Measurements from ENCODE around the gene PTPRN2.
A peak's percentile ranks its signal among the peaks of the same experiment; 100 is the strongest.
"Not testable (repeated sequence)": the region's sequence is repeated elsewhere in the genome, so short reads cannot be mapped to it uniquely, and the experiment has no call there.

PTPRN2 gene

DNA sequence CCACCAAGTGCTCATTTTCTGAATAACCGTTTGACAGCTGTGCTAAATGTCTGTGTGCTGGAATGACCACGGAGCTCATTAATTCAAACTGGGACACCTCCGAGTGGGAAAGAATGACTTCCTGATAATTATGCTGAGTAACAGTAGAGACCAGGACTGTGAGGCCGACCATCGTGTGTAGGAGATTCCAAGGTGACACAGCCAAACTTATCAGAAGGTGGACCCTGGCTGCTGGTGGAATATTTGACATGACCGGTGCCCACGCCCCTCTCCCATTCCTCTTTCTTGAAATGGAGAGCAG lies 400.0 kb downstream of the PTPRN2 start:
- no peak for DNase-seq

DNA sequence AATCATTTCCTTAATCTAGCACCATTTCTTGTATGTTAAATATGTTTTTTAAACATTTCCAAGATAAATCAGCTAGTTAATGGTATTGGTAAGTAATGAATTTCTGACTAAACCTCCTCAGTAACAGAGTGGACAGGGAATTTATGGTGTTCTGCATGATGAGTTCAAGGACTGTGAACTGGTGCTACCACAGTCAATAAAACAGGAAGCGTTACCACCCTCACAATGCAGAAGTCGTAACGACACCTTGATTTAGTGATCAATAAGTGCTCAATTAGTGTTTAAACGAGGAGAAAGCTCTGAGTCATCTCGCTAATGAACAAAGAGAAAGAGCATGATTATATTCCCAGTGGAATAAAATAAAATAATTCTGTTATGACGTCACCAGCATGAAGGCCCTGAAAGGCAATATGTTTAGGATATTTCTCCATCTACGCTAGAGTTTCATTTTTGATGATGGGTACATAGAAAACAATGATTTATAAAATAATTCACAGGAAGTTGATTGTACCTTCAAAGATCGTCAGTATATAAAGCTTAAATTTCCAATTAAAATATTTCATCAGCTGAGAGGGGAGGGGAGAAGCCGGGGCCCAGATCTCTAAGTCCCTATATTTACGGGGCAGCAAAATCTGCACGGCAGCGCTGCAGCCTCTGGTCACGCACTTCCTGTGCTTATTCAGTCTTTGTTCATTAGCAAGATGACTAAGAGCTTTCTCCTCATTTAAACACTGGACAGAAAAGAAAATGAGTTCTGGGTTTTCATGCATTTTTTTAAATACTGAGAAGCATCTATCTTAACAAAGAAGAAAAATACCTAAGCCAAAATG lies 400.5 kb downstream of the PTPRN2 start:
- DNase-seq, result no peak

DNA sequence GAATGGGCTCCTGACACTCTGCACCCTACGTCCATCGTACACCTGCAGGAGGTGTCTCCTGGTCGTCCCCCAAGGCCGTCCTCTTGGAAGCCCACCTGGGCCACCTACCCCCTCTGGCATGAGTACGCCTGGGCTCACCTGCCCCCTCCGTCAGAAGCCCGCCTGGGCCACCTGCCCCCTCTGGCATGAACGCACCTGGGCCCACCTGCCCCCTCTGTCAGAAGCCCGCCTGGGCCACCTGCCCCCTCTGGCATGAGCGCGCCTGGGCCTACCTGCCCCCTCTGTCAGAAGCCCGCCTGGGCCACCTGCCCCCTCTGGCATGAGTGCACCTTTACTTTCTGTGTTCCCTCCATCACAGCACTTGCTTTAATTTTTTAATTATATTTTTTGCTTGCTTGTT lies 401.2 kb downstream of the PTPRN2 start:
- DNase-seq, result no peak

DNA sequence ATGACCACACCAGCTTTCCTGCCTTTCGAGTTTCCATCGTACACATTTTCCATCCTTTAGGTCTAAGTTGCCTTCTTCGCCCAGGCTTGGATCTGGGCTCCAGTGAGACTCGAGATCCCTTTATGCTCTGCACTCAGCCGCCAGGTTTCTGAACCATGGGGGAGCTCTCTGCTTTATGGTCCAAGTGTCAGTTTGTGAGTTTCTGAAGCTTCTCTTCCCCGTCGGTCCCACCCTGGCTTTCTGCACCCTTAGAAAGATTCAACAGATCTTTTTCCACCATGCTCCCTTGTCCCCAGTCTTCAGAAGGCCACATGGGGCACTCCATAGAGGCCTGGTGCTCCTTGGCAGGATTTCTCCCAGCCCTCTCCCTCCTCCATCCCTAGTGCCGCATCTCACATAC lies 402.0 kb downstream of the PTPRN2 start:
- no peak for DNase-seq

DNA sequence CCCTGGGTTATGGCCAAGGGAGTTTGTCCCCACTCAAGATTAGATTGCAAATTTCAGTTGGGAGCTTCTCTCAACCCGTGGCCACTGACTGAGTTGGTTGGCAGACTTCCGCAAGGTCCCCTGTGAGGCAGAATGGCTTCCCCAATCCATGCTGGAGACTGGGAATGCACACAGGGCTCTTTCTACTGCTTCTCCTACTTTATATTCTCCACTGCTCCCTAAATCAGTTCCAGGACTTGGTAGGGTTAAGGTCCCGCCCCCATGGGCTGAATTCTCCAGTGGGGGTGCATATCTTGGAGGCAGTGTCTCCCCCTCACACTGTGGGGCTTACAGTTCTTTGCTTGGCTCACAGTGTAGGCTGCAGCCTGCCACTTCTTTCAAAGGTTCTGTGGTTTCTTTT lies 404.2 kb downstream of the PTPRN2 start:
- DNase-seq, result no peak

DNA sequence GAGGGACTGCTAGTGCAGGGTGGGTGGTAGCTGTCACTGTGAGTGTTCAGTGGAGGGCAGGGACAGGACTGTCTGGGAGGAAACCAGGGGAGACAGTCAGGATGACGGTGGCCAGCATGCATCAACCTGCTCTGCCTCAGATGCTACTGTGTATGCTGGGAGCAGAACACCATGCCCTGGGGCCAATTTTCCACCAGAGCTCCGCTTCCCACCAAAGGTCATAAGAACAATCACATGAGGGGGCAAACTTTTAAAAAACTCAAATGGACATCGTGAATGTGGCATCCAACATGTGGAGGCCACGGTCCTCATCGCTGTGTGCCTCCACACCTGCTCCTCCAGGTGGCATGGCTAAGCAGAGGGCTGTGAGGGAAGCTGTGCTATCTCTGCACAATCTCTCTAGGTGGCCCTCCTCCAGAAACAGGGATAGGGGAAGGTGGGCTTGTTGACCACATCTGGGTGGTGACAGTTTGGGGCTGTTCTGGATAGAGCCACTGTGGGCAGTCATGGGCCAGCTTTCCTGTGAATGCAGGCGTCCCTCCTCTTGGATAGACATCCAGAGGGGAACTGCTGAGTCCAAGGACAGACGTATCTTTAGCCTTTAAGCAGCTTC lies 411.0 kb downstream of the PTPRN2 start:
- DNase-seq, result no peak

DNA sequence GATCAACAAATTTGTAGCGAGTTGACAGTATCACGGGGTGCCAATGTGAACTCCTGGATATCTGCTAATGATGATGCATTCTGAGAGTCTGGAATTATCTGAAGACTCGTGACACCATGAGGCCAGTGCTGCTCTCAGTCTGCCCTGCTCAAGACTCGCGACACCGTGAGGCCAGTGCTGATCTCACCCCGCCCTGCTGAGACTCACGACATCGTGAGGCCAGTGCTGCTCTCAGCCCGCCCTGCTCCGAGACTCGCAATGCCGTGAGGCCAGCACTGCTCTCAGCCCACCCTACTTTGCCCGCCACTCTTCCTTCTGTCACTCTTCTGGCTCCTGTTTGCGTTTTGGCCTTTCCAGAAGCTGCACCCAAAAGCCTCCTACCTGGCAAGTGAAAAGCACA lies 411.8 kb downstream of the PTPRN2 start:
- no peak for DNase-seq

DNA sequence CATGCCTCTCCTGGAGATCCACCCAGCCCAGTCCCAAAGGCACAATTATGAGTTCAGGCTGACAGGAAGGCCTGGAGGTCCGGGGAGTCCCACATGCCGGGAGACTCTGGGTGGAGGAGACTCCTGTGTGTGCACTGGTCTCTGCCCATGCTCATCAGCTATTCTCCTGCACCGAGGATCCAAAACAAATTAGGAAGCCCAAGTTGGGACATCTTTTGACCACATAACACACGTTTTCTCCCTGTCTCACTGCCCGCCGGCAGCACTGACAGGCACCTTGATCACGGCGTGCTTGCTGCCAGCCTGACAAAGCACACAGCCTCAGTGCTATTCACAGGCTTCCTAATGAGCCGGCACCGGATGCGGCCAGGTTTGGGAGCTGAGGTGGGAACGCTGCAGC lies 412.7 kb downstream of the PTPRN2 start:
- DNase-seq, result no peak

DNA sequence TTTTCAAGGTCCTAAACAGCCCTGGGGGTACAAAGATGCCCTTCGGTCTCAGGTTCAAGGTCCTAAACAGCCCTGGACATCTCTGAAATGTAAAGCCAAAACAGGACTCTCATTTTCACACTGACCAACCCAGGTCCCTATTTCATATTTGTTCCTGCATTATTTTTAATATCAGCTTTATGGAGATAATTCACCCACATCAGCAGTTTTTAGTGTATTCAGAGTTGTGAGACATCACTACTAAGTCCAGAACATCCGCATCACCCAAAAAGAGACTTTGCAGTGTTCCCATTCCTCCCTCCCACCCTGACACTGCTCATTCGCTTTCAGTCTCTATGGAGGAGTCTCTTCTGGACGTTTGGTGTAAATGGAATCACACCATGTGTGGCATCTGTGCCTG lies 420.2 kb downstream of the PTPRN2 start:
- no peak for DNase-seq

DNA sequence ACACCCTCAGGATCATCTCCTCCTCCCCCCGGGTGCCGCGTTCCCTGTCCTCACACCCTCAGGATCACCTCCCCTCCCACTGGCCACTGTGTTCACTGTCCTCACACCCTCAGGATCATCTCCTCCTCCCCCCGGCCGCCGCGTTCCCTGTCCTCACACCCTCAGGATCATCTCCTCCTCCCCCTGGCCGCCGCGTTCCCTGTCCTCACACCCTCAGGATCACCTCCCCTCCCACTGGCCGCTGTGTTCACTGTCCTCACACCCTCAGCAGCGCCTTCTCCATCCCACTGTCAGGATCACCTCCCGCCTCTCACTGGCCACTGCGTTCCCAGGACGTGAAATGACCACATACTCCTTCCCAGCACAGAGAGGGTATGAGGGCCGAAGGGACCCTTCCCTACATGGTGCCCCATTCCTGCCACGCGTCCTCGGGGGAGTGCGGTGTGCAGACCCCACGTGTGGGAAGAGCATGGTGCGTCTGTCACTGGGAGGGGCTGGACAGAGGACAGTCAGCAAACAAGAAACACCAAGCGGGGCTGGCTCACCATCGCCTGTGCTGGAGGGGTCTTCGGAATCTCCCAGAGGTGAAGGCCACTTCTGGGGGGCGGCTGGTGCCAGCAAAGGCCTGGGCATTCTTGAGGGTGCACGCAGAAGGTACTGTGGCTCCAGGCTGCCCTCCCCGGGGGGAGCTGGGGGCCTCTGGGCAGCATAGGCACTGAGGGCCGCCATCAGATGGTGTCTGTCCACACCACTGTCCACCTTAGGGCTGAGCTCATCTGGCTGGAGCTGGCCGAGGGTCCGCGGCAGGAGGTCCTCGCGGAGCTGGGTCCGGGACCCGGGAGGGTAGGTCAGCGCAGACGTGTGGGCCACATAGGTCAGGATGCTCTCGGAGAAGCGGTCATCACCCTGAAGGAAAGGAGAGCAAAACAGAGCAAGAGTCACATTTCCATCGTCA lies 421.0 kb downstream of the PTPRN2 start:
- no peak for DNase-seq

DNA sequence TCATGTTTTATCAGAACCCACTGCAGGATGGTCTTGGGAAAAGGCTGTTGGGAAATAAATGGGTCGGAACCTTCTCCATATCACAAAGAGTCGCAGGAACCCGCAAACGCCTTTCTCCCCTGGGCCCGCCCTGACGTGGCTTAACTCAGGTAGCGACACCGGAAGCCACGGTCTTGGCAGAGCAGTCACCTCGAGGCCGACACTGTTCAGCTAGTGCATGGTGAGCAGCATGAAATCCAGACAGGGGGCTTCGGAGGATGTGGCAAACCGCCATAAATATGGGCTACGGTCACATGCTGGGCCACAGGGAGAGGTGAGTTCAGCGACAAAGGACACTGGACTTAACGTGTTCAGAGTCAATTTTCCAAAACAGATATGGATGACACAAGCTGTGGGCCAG lies 421.9 kb downstream of the PTPRN2 start:
- no peak for DNase-seq

DNA sequence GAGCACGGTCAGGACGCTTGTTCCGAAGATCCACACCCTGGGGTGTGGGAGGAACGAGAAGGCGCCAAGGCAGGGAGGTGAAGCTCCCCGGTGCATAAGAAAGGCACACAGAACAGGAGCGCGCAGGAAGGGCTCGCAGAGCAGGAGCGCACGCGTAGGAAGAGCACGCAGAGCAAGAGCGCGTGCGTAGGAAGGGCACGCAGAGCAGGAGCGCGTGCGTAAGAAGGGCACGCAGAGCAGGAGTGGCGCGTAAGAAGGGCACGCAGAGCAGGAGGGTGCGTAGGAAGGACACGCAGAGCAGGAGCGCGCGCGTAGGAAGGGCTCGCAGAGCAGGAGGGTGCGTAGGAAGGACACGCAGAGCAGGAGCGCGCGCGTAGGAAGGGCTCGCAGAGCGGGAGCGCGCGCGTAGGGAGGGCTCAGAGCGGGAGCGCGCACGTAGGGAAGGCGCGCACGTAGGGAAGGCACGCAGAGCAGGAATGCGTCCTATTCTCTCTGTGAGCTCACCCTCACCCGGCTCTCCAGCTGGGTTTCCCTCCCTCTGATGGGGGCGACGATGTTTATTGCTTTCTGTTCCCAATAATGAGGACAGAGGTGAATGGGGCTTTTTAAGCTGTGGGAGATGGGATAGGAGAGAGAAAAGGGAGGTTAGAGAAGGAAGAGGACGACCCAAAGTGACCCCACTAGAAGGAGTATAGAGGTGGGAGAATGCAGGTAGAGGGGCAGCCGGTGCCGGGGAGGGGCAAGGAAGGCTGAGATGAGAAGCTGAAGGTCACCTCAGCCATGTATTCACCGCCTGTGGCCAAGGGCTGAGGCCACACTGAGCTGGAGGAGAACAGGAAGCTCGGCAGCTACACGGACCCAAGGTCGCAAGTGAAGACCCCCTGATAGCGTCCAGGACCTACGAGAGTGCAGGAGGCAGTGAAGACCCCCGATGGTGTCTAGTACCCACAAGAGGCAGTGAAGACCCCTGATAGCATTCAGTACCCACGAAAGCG lies 423.2 kb downstream of the PTPRN2 start:
- no peak for DNase-seq

DNA sequence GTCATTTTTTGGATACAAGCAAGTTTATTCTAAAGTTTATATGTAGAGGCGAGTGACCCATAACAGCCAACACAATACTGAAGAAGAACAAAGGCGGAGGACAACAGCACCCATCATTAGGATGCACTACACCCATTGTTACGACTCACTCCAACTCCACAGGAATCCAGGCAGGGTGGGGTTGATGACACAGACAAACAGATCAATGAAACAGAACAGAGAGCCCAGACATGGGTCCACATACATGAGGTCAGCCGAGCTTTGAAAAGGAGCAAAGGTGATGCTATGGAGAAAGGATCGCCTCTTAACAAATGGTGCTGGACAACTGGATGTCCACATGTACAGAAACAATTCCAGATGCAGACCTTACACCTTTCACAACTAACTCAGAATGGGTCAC lies 426.4 kb downstream of the PTPRN2 start:
- no peak for DNase-seq

DNA sequence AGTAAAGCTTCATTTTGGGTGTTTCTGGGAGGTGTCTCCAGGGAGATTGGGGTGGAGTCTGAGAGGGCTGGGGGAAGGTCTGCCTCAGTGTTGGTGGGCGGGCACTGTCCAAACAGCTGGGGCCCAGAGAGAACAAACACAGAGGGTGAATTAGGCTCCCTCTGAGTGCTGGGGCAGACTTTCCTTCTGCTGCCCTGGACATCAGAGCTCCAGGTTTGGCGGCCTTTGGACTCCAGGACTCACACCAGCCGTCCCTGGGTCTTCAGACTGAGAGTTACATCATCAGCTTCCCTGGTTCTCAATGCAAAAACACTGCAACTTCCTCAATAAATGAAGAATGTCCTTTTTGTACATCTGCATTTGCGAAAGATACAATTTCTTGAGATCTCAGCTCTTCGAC lies 427.4 kb downstream of the PTPRN2 start:
- DNase-seq, result no peak

DNA sequence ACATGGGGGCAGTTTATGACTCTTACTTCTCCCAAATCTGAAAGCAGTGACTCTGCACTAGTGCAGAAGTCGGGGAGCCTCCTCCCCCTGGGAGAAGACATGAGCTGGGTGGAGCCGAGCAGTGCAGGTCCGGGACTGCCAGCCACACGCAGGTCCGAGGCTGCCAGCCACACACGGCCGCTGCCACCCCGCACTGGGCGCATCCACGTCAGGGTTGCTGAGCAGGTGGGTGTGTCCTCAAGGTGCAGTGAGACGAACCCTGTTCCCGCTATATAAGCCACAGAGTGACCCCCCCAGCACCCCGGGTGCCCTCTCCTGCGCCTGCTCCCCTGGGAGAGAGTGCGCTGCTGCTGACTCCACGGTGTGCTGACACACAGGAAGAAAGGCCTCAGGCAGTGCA lies 430.2 kb downstream of the PTPRN2 start:
- no peak for DNase-seq

DNA sequence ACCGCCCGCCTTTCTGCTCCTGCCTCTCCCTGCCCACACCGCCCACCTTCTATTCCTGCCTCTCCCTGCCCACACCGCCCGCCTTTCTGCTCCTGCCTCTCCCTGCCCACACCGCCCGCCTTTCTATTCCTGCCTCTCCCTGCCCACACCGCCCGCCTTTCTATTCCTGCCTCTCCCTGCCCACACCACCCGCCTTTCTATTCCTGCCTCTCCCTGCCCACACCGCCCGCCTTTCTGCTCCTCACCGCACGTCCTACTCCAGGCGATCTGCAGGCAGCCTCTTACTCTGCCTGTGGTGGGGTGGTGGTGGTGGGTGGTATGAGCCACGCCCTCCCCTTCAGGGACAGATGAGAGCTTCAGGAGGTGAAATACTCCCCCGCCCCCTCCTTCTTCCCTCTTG lies 436.4 kb downstream of the PTPRN2 start:
- DNase-seq, result peak; percentile 19 to 23

DNA sequence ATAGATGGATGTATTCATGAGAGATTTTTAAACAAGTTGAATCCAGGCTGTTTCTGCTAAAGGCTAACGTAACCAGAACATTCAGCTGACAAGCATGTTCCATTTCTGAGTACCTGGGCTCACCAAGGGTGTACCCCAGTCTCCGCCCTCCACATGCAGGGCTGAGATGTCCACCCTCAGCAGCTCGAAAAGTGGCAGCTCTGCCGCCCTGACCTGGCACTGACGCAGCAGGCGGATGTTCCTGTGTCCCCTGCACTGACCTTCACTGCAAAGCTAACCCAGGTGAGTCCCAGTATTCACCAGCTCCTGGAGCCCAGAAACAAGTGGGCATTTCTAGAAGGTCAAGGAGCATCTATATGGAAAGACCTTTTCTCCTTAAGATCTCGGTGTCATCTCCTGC lies 437.4 kb downstream of the PTPRN2 start:
- no peak for DNase-seq

DNA sequence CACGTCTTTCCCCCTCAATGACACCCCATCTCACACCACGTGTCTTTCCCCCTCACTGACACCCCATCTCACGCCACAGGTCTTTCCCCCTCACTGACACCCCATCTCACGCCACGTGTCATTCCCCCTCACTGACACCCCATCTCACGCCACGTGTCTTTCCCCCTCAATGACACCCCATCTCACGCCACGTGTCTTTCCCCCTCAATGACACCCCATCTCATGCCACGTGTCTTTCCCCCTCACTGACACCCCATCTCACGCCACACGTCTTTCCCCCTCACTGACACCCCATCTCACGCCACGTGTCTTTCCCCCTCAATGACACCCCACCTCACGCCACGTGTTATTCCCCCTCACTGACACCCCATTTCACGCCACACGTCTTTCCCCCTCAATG lies 440.2 kb downstream of the PTPRN2 start:
- not testable (repeated sequence) for DNase-seq

DNA sequence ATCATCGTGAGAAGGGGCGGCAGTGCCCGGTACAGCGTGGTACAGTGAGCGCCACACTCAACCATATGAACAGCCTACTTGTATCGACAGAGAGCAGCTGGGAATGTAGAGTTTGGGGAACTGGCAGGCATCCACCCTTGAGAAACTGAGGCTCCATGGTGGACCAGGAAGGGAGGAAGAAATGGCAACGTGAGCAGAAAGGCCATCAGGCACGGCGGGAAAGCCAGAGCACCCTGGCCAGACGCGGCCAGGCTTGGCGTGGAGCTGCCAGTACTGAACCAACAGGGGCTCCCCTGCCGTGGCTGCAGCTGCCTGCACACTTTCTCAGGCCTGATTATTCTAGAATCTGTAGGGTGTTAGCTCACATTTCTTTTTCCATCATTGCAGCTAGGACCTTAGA lies 442.3 kb downstream of the PTPRN2 start:
- DNase-seq, result no peak

DNA sequence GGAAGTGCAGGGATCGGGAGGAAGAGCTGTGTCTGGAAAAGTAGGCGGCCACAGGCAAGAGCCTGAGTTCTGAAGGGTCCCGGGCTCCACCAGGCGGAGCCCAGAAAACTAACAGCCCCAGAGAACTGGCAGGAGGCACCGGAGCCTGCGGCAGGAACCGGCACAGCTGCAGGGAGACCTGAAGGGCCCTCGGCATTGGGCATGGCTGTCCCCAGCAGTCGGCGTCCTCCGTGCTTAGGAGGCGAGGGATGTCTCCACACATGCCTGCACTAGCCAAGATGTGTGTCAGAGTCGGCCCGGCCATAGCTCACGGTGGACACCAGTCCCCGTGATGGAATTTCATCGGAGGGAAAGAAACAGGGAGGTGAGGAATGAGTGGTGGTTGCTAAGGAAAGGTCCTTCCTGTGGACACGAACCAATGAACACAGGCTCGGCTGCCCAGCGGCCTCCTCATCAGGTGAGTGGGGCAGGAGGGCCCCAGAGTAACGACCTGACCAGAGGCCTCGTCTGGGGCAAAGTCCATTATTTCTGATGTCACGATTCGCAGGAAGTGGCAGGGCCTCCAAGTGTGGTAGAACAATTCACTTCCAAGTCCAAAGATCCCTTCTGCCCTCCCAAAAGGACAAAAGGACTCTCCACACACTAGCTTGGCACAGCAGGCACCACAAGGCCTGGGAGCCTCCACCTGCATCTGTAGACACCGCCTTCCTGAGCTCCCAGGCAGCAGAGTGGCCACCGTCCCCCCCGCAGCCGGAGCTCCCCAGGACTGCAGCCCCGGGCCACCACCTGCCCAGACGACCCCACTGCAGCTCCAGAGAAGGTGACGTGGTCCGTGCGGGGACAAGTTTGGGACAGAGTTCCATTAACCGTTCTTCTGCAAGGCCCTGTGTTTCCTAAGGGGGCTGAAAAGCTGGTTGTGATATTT lies 444.2 kb downstream of the PTPRN2 start:
- DNase-seq, result no peak

DNA sequence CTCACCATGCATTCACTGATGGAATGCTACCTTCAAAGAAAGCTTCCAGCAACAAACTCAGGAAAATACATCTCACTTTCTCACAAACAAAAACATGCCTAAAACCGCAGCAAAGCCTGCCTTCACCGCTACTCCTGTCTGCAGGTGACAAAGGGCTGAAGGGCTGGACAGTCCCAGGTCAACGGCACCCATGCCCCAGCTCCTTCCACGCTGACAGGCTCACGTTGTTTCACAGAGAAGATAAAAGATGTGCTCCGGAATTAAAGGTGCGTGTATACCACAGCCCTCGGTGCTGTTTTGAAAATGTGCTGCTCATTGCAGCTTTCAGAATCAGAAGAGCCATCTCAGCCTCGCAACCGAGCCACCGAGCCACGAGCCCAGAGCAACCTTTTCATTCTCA lies 445.0 kb downstream of the PTPRN2 start:
- no peak for DNase-seq
